ENCODE data around the gene COL23A1.
"Not testable (repeated sequence)": the region's sequence is repeated elsewhere in the genome, so short reads cannot be mapped to it uniquely, and the experiment has no call there.

Gene COL23A1

DNA sequence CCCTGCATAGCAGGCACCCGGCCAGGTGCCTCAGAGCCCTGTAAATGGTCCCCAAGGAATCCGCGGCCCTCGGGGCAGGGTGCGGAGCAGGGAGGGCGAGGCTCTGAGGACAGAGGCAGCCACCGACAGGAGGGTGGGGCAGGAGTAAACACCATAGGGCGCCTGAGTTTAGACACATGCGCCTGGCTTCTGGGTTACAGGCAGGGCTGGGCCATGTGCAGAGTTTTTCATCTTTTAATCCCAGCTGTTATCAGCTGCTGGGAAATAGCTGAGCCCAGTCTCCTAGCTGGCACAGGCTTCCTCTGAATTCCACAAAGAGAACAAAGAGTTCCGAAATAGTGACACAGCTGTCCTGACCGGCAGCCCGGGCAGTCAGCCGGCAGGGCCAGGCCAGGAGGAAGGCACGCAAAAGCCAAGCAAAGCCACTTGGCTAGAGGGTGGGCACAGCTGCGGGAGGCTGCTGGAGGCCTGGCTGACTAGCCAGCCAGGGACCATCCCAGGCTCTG is 258.6 kb downstream of the COL23A1 start:
- DNase-seq = no peak

DNA sequence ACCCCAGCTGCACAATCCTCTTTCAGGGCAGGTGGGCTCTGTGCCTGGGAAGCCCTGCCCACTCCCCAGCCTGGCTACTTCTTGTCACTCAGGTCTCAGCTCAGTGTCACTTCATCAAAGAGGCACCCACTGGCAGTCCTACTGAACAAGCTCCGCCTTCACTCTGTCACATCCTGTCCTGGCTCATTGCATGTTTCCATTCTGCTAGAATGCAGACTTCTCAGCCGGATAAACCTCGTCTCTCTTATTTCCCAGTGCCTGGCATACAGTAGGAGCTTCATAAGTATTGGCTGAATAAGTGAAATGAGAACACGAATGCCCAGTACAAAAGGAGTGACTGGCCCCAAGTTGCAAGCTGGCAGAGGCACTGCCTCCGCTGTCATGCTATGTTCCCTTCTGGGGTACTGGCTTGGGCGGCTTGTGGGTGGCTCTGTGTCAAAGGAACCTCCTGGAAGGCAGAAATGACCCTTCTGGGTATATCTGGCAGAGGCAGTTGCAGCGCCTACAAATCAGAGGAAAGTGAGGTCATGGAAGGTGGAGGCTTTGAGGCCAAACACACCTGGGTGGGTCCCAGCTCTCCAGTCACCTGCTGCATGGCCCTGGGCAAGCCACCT is 259.3 kb downstream of the COL23A1 start:
- no peak for DNase-seq

DNA sequence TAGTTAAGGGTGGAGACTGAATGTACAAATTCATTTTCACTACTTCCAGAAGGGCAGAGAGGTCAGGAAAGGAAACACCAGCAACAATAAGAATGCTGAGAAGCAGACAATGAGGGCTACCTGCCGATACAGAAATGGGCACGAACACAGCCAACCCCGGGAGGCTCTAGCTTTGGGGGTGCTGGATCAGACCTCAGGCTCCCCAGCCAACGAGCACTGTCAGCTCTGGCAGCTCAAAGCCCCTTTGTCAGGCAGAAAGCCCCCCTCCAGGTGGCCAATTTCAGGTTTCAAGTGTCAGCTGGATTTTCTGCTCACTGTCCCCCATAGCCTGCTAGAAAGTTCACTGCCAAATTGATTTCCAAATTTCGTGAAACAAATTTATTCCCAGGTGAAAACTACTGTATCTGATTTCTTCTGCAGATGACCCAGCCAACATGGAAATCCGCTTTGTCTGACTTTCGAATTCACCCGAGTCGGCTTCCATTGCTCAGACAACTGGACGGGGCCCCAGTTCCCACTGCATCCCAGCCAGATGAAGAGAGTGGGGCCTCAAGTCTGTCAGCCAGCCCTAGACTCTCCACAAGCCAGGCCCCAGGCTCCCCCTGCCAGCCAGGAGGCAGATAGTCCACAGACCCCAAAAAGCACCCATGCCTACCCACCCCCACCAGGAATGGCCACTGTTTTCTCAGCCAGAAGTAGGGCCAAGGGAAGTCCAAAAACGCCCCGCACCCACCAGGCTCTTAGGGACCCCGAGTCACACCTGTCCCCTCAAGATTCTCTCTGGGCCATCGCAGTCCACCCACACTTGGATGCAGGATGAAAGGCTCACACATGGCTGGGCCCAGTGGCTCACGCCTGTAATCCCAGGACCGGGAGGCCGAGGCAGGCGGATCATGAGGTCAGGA is 261.1 kb downstream of the COL23A1 start:
- no peak for DNase-seq

DNA sequence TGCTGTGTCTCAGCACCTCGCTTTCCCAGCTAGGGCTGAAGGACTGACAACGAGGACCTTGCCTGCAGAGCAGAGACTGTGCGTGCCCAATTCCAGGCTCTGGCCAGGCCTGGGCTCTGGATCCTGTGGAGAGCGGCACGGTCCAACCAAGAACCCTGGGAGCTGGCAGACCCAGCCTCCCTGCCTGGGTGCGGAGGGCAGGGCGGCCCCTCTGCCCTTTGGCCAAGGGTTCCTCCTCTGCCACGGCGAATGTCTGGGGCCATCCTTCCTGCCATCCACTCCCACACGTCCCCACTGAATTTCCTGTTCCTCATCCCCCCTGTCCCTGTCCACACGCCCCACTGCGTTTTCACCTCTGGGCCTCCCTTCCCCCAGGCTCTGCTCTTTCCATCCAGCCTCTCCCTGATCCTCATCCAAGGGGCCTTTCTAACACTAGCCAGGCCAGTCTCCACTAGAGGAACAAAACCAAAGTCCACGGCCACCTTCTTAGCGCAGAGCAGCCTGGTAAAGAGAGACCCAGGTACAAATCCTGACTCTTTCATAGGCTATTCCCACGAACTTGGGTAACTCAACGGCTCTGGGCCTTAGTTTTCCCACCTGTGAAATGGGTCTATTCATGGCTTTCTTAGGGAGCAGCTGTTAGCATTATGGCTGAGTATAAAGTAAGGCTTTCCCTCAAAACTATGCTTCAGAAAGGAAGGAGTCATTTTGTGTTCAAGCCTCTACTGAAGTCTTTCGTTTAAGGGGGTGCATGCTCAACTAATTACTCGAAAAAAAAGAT is 262.1 kb downstream of the COL23A1 start:
- DNase-seq = no peak

GRCh38 chr5:178327446-178327845 is 262.7 kb downstream of the COL23A1 start:
- DNase-seq = no peak

DNA sequence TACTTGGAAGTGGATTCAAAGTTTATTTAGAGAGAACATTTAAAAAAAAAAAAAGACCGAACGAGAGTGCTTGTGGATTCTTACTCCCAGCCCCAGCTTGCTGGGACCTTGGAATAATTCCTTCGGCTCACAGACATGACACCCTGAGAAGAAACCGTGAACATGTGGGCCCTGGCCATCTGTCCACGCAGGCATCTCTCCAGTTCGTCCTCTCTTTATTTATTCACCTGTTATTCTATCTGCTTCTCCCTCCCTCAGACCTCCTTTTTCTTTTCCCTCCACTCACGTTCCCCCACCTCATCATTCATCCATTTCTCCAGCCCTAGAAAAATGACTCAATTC is 263.8 kb downstream of the COL23A1 start:
- DNase-seq = no peak

- no peak for DNase-seq
These were observed 264.4 kb downstream of the COL23A1 start for GRCh38 chr5:178325679-178326373.

DNA sequence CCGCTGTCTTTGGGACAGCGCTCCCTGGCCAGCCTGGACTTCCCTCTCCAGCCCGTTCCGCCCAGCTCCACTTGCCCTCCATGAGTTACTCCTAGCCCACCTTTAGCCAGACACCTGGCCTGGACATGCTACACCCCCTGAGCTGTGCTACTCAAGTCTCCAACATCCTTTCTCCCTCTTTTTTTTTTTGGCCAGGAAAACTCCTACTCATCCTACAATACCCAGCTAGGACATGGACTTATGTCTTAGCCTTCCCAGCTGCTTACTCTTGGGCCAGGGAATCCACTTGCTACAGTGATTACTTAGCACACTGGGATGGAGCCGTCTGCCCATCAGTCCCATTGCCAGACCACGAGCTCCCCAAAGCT is 264.9 kb downstream of the COL23A1 start:
- DNase-seq = no peak

DNA sequence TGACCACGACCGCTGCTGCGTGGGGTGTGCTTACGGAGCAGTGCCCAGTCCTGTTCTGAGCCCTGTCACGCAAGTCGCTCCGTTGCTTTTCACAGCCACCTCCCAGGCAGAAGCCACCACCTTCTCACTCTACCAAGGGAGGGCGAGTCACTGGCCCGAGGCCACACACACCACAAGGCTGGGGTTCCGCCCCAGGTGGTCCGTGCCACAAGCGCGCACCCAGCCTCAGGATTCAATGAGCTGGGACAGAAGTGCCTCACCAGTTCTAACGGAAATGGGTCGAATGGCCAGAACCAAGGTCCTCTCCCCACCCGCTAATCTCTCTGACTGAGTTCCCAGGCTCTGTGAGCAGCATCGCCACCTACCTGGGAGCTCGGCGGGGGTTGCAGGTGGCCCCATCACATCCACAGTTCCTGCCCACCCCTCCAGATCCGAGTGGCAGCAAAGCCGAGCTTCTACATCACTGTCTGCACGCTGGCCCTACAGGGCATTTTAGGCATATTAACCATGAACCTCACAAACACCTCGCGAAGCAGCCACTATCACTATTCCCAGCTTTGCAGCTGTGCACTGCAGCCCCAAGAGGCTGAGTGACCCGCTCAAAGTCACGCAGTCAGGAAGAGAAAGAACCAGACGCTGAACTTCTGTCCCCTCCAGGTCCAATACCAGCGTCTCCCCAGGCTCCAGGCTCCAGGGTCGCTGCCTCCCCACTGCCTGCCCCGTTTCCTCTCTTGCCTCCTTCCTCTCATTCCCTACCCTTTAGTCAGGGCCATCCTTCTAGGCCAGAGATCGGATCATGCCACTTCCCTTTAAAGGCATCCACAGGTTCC is 265.5 kb downstream of the COL23A1 start:
- DNase-seq = no peak

GRCh38 chr5:178323961-178324360 is 266.2 kb downstream of the COL23A1 start:
- DNase-seq = no peak

DNA sequence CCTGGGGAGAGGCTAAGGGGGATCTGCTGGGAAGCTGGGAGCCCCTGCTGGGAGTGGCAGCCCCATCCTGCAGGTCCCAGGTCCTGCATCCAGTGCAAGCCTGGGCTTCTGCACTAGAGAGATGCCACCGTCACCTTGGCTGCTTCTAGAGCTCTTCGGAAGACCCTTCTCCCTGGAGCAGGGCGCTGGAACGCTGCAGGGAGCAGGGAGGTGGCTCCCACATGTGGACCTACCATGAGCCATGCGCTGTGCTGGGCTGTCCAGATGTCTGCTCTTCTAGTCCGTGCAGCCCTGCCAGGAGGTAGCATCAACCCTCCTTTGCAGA is 266.7 kb downstream of the COL23A1 start:
- DNase-seq = no peak

DNA sequence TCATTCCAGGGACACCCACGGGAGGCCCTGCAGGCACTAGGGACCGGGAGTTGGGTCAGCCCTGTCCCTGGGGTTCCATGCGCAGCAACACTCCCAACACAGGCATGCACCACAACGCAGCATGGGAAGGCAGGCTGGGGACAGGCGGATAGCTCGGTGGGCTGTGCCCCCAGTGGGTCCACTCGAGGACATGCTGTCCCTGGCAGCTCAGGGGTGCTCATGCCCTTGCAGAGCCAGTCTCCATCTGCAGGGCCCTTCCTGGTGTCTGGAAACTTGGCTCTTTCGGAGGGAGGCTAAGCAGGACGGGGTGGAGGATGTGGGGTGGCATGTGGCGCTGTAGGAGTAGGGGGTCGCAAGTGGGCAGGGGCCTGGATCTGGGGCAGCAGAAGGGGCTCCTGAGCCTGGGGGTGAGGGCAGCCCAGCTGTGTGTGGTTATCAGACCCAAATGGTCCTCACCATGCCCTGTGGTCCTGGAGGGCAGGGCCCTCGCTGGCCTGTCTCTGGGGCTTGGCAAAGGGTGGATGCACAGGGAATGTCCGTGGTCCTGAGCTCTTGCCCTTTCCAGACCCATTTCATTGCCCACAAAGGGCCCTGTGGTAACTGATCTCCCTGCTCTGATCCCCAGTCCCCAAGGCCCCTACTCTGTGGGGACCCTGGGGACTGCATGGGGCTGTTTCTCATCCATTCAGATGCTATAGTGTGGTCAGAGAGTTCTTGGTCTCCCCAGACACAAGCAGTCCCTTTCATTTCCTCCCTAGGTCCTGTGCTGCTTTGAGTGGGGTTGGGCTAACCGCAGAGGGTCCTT is 267.3 kb downstream of the COL23A1 start:
- no peak for DNase-seq

DNA sequence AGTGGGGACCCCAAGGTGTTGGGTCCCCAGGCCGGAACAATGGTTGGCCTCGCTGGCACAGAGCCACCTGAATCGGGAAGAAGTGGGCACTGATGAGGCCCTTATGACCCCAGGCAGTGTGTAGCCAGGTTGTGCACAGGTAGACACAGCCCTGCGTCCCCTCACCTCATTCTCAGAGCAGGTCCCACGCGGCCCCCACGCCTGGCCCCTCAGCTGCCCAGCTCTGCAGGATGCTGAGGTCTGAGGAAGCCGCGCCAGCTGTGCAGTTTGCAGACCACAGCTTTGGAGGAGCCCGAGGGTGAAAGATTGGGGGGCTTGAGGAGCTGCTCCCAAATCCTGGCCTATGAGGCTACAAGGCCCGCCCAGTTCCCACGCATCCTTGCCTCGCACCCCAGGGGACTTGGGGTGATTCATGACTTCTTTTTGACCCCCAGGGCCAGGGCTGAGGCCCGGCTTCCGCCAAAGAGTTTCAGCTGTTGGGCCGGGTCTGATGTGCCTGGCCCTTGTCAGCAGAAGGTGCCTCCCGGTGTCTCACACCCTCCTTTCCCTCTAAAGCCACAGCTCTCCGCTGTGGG is 269.8 kb downstream of the COL23A1 start:
- no peak for DNase-seq

DNA sequence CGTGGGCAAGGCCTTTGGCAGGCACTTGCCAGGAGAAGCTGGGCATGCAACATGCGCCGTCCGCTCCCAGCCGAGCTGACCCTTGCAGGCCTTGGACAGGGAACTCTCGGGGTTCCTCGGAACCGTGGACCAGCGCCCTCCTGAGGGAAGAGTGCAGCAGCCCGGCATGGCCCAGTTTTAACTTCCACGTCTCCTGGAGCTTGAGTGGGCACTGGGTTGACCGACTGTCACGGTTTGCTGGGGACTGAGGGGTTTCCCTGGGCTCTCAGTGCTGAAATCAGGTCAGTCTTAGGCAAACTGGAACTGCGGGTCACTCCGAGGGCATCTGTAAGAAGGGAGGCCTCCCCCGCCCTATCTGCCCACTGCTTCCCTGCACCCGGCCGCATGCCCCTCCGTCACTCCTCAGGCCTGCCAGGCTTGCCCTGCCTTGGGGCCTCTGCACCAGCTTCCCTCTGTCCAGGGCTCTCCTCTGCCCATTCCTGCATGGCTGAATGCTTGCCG is 270.6 kb downstream of the COL23A1 start:
- DNase-seq = no peak

DNA sequence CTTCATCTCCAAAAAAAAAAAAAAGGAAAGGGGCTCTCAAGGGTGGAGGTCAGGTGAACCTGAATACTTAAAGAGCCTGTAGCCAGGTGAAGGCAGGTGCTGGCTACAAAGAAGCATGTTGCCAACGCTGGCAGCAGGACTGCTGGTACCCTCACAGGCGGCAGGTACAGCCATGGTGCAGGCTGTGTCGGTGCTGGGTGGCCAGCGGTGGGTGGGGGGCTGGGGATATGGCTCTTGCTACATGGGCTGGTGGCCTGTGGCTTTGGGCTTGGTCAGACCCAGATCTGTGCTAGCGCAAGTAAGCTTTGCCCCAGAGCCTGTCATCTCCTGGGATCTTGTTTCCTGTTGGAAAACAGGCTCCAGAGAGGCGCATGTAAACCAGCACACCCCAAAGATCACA is 271.3 kb downstream of the COL23A1 start:
- no peak for DNase-seq

GRCh38 chr5:178318382-178318781 is 271.8 kb downstream of the COL23A1 start:
- DNase-seq = no peak

GRCh38 chr5:178317727-178318126 is 272.5 kb downstream of the COL23A1 start:
- not testable (repeated sequence) for DNase-seq

DNA sequence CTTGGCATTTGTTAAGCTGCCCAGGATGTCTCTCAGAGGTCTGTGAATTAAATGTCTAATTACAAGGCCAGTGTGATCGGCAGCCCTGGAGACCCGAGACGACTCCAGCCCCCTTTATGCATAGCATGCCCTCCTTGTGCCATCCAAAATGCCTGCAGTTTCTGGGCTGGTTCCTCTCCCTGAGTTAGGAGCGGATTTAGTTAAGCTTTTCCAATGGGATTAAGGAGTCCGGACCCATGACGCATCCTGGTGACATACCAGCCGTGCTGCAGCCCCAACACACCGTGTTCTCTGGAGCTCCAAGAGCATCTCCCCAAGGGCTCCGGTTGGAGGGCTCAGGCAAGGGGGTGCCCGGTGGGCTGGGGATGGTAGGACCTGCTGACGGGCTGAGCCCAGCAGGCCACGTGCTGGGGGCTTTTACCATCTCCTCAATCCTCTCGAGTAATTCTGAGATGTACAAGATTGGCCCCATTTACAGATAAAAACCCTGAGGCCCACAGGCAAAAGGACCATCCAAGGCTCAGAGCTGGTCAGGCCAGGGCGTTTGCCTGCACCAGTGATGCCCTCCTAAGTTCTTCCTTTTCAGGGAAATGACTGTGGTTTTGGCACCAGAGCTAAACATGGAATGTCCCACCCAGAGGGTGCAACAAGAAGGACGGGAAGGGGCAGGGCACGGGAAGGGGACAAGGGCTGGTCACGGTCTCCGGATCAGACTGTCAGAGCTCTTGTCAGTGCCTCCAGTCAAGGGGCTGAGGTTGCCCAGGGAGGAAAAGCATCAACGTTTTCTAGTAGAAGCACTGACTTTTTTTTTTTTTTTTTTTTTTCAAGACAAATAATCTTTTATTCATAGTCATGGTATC is 275.0 kb downstream of the COL23A1 start:
- DNase-seq = no peak

DNA sequence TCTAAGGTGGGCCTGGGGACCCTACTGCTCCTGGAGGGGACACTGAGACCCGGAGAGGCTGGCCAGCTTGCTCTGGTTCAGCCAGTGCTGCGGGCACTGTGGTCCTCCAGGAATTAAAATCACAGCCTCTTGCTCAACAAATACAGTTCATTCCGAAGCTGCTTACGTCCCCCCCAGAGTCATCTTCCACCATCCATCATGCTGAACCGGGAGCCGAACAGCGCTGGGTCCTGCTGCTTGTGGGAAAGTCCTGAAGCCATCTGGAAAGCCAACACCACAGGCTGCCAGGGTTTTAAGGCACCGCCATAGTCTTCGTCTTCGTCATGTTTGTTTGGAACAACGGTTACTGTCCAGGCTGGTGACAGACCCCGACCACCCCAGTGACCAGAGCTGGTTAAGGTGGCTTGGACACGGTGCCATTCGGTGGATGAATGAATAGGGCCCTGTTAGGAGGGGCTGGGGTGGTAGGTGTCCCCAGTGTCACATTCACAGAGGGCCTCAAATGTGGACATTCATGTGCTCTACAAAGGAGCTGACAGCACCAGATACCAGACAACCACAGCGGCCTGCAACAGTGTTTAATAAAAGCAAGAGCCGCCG is 276.0 kb downstream of the COL23A1 start:
- DNase-seq = no peak

Data from NCI-H345 (cell line).